HG02852 (cell line): ENCODE data around the gene COX15.
"Not testable (repeated sequence)": the region's sequence is repeated elsewhere in the genome, so short reads cannot be mapped to it uniquely, and the experiment has no call there.

Experiments
- ATAC-seq: cut with Tn5 transposase; IDR thresholded peaks from one replicate; pipeline ENCODE4 v1.9.1; 2021; ENCODE audit warnings: mild to moderate bottlenecking, moderate library complexity; ENCODE audit not compliant: unreplicated experiment

COX15 gene

GRCh38 chr10:99732033-99732842 is at the start of gene COX15, which contains the start of gene CUTC:
Gene COX15, minus strand, starts transcription at chr10:99732127. Its CDS starts 78 bp downstream, at chr10:99732049.
Gene CUTC, plus strand, starts transcription at chr10:99732234. Its CDS starts 115 bp downstream, at chr10:99732349.
- peak; percentile 91 for ATAC-seq

GRCh38 chr10:99779335-99779734 is 47.4 kb upstream of the COX15 start:
- ATAC-seq = no peak

GRCh38 chr10:99777918-99778714 is 46.2 kb upstream of the COX15 start:
- no peak for ATAC-seq

- no peak for ATAC-seq
These were observed 43.9 kb upstream of the COX15 start for GRCh38 chr10:99775850-99776249.

GRCh38 chr10:99770408-99771045 is 38.6 kb upstream of the COX15 start:
- no peak for ATAC-seq

GRCh38 chr10:99769706-99770105 is 37.8 kb upstream of the COX15 start:
- ATAC-seq = no peak

DNA sequence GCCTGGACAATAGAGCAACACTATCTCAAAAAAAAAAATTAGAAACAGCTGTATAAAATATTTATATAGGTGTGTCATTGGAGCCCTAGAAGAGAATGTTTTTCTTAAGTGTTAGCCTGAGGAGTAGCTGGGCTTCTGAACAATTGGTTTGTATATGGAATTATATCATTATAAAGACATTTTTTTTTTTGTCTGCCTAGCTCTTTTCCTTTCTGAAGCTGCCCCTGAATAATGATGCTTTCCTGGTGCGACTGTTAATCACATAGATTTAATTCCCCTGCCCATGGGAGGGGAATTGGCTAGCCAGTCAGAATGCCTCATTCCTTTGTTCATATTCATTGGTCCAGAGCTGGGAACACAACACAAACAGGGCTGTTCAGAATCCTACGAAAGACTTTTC is 36.6 kb upstream of the COX15 start:
- no peak for ATAC-seq

- ATAC-seq = no peak
These were observed 36.0 kb upstream of the COX15 start for GRCh38 chr10:99767901-99768300.

GRCh38 chr10:99766302-99766681 is 34.4 kb upstream of the COX15 start:
- peak; percentile 78 for ATAC-seq

GRCh38 chr10:99765672-99766301 is 33.9 kb upstream of the COX15 start:
- no peak for ATAC-seq

- ATAC-seq = no peak
These were observed 29.4 kb upstream of the COX15 start for GRCh38 chr10:99761365-99761764.

DNA sequence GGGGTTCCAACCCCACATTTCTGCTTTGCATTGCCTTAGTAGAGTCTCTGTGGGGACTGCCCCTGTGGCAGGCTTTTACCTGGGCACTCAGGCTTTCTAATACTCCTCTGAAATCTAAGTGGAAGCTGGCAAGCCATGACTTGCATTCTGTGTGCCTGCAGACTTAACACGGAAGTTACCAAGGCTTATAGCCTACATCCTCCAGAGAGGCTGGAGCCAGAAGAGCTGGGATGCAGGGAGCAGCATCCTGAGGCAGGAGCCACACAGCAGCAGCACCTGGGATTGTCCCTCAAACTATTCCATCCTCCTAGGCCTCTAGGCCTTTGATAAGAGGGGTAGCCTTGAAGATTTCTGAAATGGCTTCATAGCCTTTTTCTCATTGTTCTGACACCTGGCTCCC is 28.4 kb upstream of the COX15 start:
- no peak for ATAC-seq

DNA sequence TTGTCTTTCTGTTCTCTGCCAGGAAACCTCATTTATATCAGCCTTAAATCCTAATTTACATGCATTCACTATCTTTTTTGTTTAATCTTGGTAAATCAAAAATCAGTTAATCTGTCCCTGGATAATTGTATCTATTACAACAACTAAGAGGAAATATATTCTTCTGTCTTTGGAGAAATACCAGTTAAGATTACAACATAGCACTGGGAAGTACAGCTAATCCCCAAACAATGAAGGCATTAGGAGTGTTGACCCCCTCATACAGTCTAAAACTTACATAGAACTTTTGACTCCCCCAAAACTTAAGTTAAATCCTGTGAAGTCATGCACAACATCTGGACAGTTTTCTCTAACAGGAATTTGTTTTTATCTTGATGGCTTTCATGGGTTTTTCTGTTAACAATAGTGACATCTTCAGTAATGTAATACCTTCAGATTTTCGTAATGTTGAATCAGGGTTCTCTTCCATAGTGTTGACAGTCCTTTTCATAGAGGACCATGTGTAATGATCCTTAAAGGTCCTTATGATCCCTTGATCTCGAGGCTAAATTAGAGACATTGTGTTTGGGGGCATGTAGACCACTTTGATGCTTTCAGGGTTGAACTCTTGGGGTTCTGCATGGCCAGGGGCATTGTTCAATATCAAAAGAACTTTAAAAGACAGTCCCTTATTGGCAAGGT is 26.4 kb upstream of the COX15 start:
- no peak for ATAC-seq

DNA sequence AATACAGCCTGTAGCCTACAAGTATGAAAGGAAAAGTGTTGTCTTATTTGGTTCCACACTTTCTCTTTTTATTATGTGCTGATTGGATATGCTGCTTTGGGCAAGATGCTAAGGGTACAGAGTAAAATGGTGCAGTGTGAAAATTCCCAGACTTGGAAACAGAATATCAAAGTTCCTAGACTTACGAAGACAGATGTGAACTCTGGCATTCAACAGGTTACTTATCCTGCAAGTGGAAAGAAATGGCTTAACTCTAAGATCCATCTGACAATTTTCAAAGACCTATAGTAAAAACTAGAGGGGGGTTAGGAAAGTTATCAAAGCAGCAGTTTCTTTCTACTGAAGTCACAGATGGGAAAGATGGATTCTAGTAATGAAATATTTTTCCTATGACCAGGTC is 24.2 kb upstream of the COX15 start:
- ATAC-seq = no peak

- no peak for ATAC-seq
These were observed 22.7 kb upstream of the COX15 start for GRCh38 chr10:99754670-99755069.

DNA sequence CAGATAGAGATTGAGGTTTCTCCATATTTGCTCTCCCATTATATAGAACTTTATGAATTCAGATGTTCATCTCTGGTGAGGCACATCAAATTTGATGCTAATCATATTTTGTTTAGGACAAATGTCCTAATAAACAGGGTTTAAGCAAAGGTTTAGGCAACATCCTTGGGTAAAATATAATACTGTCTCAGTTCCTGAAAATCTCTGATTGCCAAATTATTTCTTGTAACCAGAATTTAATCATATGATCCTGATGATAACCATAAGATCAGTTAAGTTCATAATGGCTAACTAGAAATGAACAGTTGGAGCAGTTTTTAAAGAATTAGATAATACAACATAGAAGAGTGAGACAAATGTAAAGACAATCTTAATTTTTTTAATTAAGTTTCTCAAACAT is 18.7 kb upstream of the COX15 start:
- ATAC-seq = no peak

DNA sequence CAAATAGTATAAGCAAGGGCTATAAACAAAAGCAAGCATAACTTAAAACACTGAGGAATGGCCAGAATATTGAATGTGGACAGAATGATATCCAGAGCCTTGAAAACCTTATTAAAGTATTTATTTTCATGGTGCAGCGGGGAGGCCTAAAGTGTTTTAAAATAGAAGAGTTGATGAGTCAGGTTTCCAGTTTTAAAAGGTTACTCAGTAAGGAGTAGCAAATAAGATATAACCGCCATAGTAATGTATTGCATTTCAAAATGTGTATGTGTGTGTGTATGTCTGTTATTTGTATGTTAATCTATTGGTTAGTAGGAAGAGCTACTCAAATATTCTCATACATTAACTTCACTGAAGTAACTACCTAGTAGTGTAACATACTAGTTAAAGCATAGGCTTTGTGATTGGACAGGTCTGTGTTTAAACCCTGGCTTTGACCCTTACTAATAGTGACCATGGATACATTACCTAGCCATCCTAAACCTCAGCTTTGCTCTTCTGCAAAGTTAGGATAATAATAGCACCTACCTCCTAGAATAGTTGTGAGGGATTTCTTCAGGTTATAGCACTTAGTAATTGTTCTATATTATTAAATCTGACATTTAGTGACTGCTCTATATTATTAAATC is 17.0 kb upstream of the COX15 start:
- no peak for ATAC-seq

GRCh38 chr10:99746166-99746565 is 14.2 kb upstream of the COX15 start:
- not testable (repeated sequence) for ATAC-seq

DNA sequence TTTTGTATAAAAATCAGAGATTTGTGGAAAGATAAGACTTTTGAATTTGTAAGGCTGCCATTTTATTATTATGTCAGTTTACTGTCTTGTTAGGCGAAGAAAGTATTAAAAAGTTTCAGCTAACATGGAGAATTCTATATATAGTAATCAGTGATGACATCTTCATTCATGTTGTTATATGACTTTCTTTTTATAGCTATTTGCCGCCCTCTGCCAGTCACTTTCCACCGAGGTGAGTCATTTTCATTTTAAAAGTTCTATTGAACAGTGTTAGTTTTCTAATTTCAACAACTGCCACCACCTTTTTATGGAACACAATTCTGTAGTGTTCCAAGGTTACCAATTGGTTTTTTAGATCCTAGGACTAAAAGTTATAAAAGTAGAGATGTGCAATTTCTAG is 11.9 kb upstream of the COX15 start:
- no peak for ATAC-seq

DNA sequence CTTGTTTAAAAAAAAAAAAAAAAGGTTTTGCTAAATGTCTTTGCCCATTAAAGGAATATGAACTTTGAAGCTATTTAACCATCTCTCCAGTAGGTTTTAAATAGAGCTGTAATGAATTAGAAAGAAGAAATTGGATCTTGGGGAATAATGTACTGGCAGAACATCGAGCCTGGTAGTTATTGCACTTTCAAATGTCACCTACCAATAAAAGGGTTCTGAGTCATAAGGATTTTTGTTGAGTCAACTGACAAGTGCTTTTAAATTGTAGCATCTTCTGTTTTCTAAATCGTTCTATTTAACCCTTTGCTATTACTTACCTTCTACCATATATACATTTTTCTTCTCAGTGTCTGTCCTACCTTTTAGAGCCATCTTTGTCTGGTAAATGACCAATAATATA is 10.8 kb upstream of the COX15 start:
- no peak for ATAC-seq
